ENCODE measurements around the gene LHFPL6. TPM values are rescaled to one million over a fixed set of nuclear protein-coding genes. Genes with fewer than 3 reads are reported as not detected.

LHFPL6 gene
- total RNA-seq, 6 donors from 2014 or later = 22.2 to 113 (median 51.8) TPM

- H3K27me3 ChIP-seq = no peaks in the 10 kb centered on the region
- no peak overlapping the region for H3K27ac ChIP-seq
- TF ChIP-seq POLR2AphosphoS5 (IDR thresholded peaks at IDR 0.05) = no peak
- TF ChIP-seq POLR2A (IDR thresholded peaks at IDR 0.05) = no peak
- TF ChIP-seq EP300 (IDR thresholded peaks at IDR 0.05) = no peak
- TF ChIP-seq, protein P1, sequence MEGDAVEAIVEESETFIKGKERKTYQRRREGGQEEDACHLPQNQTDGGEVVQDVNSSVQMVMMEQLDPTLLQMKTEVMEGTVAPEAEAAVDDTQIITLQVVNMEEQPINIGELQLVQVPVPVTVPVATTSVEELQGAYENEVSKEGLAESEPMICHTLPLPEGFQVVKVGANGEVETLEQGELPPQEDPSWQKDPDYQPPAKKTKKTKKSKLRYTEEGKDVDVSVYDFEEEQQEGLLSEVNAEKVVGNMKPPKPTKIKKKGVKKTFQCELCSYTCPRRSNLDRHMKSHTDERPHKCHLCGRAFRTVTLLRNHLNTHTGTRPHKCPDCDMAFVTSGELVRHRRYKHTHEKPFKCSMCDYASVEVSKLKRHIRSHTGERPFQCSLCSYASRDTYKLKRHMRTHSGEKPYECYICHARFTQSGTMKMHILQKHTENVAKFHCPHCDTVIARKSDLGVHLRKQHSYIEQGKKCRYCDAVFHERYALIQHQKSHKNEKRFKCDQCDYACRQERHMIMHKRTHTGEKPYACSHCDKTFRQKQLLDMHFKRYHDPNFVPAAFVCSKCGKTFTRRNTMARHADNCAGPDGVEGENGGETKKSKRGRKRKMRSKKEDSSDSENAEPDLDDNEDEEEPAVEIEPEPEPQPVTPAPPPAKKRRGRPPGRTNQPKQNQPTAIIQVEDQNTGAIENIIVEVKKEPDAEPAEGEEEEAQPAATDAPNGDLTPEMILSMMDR (IDR thresholded peaks at IDR 0.05) = no peak
- H3K9me3 ChIP-seq = peaks cover 0 to 4% (median 0%) of the 10 kb centered on the region in 4 donors
- no peak for DNase-seq
- H3K4me1 ChIP-seq = no peaks in the 10 kb centered on the region
- H3K4me3 ChIP-seq = no peak overlapping the region
- H3K36me3 ChIP-seq = peaks cover 0 to 3% (median 0%) of the 10 kb centered on the region in 4 donors
- no peak for ATAC-seq (ENCODE audit: low FRiP score in 2 of 2)
These were observed 266.1 kb downstream of the LHFPL6 start for GRCh38 chr13:39336937-39337336.

DNA sequence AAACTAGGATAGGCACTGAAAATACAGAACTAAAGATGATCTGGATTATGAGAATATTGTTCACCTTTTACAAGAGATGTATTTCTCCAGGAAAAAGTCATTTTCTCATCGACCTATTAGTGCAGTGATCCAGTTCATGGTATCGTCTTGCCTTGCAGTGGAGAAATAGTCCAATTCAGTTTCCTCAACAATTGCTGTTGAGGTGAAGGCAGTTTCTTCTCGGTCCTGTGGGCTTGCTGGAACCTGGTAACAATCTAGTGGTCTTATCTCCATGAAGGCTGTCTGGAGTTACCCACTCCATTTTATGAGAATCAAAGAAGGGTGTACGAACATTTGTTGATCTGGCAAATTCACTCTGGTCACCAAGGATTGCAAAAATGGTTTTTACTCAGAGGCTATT is 266.8 kb downstream of the LHFPL6 start:
- 80 to 88% methylated on average over 4 of the region's 4 CpGs for WGBS, 2 donors
- H3K9me3 ChIP-seq = peaks cover 0 to 4% (median 0%) of the 10 kb centered on the region in 4 donors
- H3K4me1 ChIP-seq = no peaks in the 10 kb centered on the region
- H3K36me3 ChIP-seq = no peaks in the 10 kb centered on the region
- no peaks in the 10 kb centered on the region for H3K27me3 ChIP-seq
- ATAC-seq (ENCODE audit: low FRiP score in 2 of 2) (no peak), DNase-seq (no peak)
- TF ChIP-seq POLR2AphosphoS5 (IDR thresholded peaks at IDR 0.05) (no peak), POLR2A (IDR thresholded peaks at IDR 0.05) (no peak), EP300 (IDR thresholded peaks at IDR 0.05) (no peak)
- TF ChIP-seq, protein P1 (IDR thresholded peaks at IDR 0.05) = no peak
- H3K27ac ChIP-seq = no peak overlapping the region
- no peak overlapping the region for H3K4me3 ChIP-seq

- no peak for DNase-seq
- no peaks in the 10 kb centered on the region for H3K36me3 ChIP-seq
- WGBS, 2 donors = 71 to 77% methylated on average over 3 of the region's 3 CpGs
- H3K9me3 ChIP-seq = peaks cover 0 to 4% (median 0%) of the 10 kb centered on the region in 4 donors
- no peaks in the 10 kb centered on the region for H3K4me1 ChIP-seq
- no peak overlapping the region for H3K4me3 ChIP-seq
- ATAC-seq (ENCODE audit: low FRiP score in 2 of 2) = no peak
- no peak overlapping the region for H3K27ac ChIP-seq
- no peaks in the 10 kb centered on the region for H3K27me3 ChIP-seq
- TF ChIP-seq, protein P1 (IDR thresholded peaks at IDR 0.05) = no peak
- TF ChIP-seq EP300 (IDR thresholded peaks at IDR 0.05) = no peak
- TF ChIP-seq POLR2AphosphoS5 (IDR thresholded peaks at IDR 0.05) = no peak
- no peak for TF ChIP-seq POLR2A (IDR thresholded peaks at IDR 0.05)
These were observed 267.3 kb downstream of the LHFPL6 start for GRCh38 chr13:39335721-39336120.

DNA sequence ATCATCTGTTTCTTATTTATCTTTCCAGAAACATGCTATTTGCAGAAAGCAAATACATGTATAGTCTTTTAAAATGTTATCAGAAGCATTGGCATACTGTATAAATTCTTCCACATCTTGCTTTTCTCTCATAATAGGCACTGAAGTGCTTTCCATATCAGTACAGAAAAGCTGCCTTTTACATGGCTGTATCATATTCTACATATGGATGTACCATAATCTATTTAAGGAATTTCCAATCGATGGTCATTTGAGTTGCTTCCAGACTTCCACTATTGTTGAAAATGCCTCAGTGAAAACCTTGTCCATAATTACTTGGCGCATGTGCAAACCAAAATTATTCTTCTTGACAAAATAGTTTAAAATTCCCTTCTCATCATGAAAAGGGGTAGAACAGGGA is 272.5 kb downstream of the LHFPL6 start:
- ATAC-seq (ENCODE audit: low FRiP score in 2 of 2) = no peak
- peaks cover 0 to 6% (median 3%) of the 10 kb centered on the region in 4 donors for H3K4me1 ChIP-seq
- H3K27ac ChIP-seq = no peak overlapping the region
- DNase-seq = no peak
- WGBS, 2 donors = 93 to 95% methylated on average over 2 of the region's 2 CpGs
- no peak overlapping the region for H3K4me3 ChIP-seq
- H3K27me3 ChIP-seq = no peaks in the 10 kb centered on the region
- TF ChIP-seq POLR2A (IDR thresholded peaks at IDR 0.05) (no peak), POLR2AphosphoS5 (IDR thresholded peaks at IDR 0.05) (no peak), EP300 (IDR thresholded peaks at IDR 0.05) (no peak)
- TF ChIP-seq, protein P1 (IDR thresholded peaks at IDR 0.05) = no peak
- H3K9me3 ChIP-seq = peaks cover 0 to 4% (median 0%) of the 10 kb centered on the region in 4 donors
- H3K36me3 ChIP-seq = no peaks in the 10 kb centered on the region

- H3K36me3 ChIP-seq = no peaks in the 10 kb centered on the region
- H3K27me3 ChIP-seq = no peaks in the 10 kb centered on the region
- ATAC-seq (ENCODE audit: low FRiP score in 2 of 2) = no peak
- peaks cover 0 to 6% (median 3%) of the 10 kb centered on the region in 4 donors for H3K4me1 ChIP-seq
- peaks cover 0 to 4% (median 0%) of the 10 kb centered on the region in 4 donors for H3K9me3 ChIP-seq
- no peak overlapping the region for H3K4me3 ChIP-seq
- TF ChIP-seq POLR2AphosphoS5 (IDR thresholded peaks at IDR 0.05) (no peak), EP300 (IDR thresholded peaks at IDR 0.05) (no peak), POLR2A (IDR thresholded peaks at IDR 0.05) (no peak)
- TF ChIP-seq, protein P1 (IDR thresholded peaks at IDR 0.05) = no peak
- no peak for DNase-seq
- 81 to 88% methylated on average over 5 of the region's 5 CpGs for WGBS, 2 donors
- no peak overlapping the region for H3K27ac ChIP-seq
These were observed 273.8 kb downstream of the LHFPL6 start for GRCh38 chr13:39329182-39329639.

Data from upper lobe of left lung (tissue), 6 donors.